OCI-LY1 (cell line): ENCODE data around the gene MAGI1.

Experiments used
- CTCF ChIP-seq: fragments of 200-600 bp; sonication (generic), shearing (Covaris generic); IDR thresholded peaks from 2 replicates; pipeline ENCODE4 v1.5.1; 2017; ENCODE audit warnings: mild to moderate bottlenecking, antibody characterized with exemption, low read length, moderate library complexity, mixed read lengths
- EZH2 ChIP-seq: fragments of 200-600 bp; sonication (generic), shearing (Covaris generic); IDR thresholded peaks from 2 replicates; pipeline ENCODE4 v1.8.0; 2017; ENCODE audit warnings: borderline replicate concordance, mixed run types, mild to moderate bottlenecking, antibody characterized with exemption, low read length, moderate library complexity, mixed read lengths

DNA sequence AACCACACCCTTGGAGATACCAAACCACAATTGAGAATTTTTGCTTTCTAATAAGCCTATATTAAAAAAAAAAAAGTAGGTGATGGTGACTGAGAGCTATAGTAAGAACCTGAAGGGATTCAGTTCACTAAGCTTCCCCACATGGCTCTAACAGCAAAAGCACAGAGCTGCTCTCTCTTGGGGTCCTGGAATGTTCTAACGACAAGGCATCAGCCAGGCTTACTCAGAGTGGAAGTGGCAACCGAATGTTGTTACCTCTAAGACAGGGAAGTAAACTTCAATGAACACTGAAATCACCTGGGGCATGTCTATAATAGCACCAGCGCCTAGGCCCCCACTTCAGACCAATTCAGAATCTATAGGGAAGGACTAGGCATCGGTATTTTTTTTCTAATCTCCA, 397.7 kb downstream of the MAGI1 start:
- no peak for TF ChIP-seq CTCF
- no peak for TF ChIP-seq EZH2
